Upper lobe of left lung (tissue), 6 donors: ENCODE results near the gene TNFRSF21. TPM values are rescaled to one million over a fixed set of nuclear protein-coding genes. Genes with fewer than 3 reads are reported as not detected.
A peak's percentile ranks its signal among the peaks of the same experiment; 100 is the strongest.
"Not testable (repeated sequence)": the region's sequence is repeated elsewhere in the genome, so short reads cannot be mapped to it uniquely, and the experiment has no call there.

ENCODE experiments used
- ATAC-seq, 2 donors: fragments of 200-7000 bp; cut with Tn5 transposase; one replicate each; pipeline ENCODE4 v1.9.1; 2022; ENCODE audit warnings: mild to moderate bottlenecking in 2 of 2, moderate library complexity in 2 of 2; ENCODE audit not compliant: low FRiP score in 2 of 2
- DNase-seq, 2 donors: peaks; one replicate each; pipeline ENCODE4 v3.0.0-alpha.2; 2019 to 2020
- H3K27ac ChIP-seq, 4 donors: fragments of 200-600 bp; sonication (generic); one replicate each; pipeline ENCODE4 v1.5.1; 2016 to 2019
- H3K27me3 ChIP-seq, 4 donors: fragments of 200-600 bp; sonication (generic); one replicate each; pipeline ENCODE4 v1.5.1; 2017 to 2019
- H3K36me3 ChIP-seq, 4 donors: fragments of 200-600 bp; sonication (generic); one replicate each; pipeline ENCODE4 v1.5.1; 2016 to 2019
- H3K4me1 ChIP-seq, 4 donors: fragments of 200-600 bp; sonication (generic); one replicate each; pipeline ENCODE4 v1.5.1; 2018 to 2019
- H3K4me3 ChIP-seq, 4 donors: fragments of 200-600 bp; sonication (generic); one replicate each; pipeline ENCODE4 v1.5.1; 2017 to 2019; ENCODE audit warnings: mild to moderate bottlenecking in 2 of 4, moderate library complexity in 1 of 4
- H3K9me3 ChIP-seq, 4 donors: fragments of 200-600 bp; sonication (generic); one replicate each; pipeline ENCODE4 v1.5.1; 2018 to 2019
- EP300 ChIP-seq, 4 donors: sonication (generic); formaldehyde crosslinking; IDR thresholded peaks; one replicate each; pipeline ENCODE4 v1.5.1; 2017; ENCODE audit warnings: antibody characterized with exemption in 4 of 4, control low read depth in 2 of 4
- POLR2A ChIP-seq, 4 donors: fragments of 450-650 bp; IDR thresholded peaks; one replicate each; pipeline ENCODE4 v1.5.1; 2016 to 2017; ENCODE audit warnings: antibody characterized with exemption in 4 of 4, mild to moderate bottlenecking in 2 of 4
- POLR2AphosphoS5 ChIP-seq, 2 donors: sonication (generic); formaldehyde crosslinking; IDR thresholded peaks; one replicate each; pipeline ENCODE4 v1.5.1; 2017; ENCODE audit warnings: antibody characterized with exemption in 2 of 2
- WGBS, 2 donors: methylation state at CpG; one replicate each; pipeline ENCODE4 v1.1.5; 2017 to 2018; 5-methylcytosine and 5-hydroxymethylcytosine counted together
- total RNA-seq, 6 donors: library from RNA; depleted of rRNA in 4 of 6; stranded (reverse); fragments of >200 nt in 4 of 6; gene quantifications; one replicate each; pipeline versions ENCODE4 v1.1.0 to v1.2.1, GENCODE V29; 2016 to 2021
- TF ChIP-seq, protein P1 (sequence below), 6 experiments: fragments of 450-650 bp in 4 of 6; fragments of 200-600 bp in 2 of 6; sonication (generic) in 2 of 6; IDR thresholded peaks; one replicate each; pipeline ENCODE4 v1.5.1; 2016 to 2019; ENCODE audit warnings: antibody characterized with exemption in 6 of 6
- donor health status: DM: no; HTN: no; CAD: no; lungs with moderate emphysema.
- donor health status: DM: no; HTN: yes; CAD: no; lungs with severe emphysema.

TNFRSF21 gene
- total RNA-seq, 6 donors from 2014 or later: 11.7 to 56.1 (median 20.6) TPM

GRCh38 chr6:47318236-47318989 is 8.7 kb upstream of the TNFRSF21 start:
- WGBS, 2 donors: 75 to 79% methylated on average over 3 of the region's 3 CpGs
- Histone ChIP-seq H3K4me1 (no peaks in the 10 kb centered on the region), H3K4me3 (no peak overlapping the region), H3K27ac (no peak overlapping the region), H3K36me3 (no peaks in the 10 kb centered on the region), H3K9me3 (no peaks in the 10 kb centered on the region), H3K27me3 (no peaks in the 10 kb centered on the region)
- no peak for TF ChIP-seq EP300 (IDR thresholded peaks at IDR 0.05)
- no peak for ATAC-seq
- no peak for DNase-seq

DNA sequence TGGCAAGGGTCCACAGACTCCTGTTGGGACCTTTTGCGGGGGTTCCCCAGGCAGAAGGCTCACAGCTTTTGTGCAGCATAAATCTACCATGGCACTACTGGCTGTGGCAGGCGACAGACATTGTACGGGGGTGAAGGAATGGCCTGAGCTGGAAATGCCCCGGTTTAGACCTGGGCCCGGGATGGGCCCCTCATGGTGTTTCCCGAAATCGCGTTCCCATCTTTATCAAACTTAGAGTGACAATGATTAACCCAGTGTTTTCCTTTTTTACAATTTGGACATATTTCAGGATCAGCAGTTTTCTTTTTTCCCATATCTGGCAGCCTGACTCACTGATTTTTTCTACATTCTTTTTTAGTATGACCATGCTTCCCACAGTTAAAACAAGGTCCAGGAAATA is 5.5 kb upstream of the TNFRSF21 start:
- 62 to 76% methylated on average over 8 of the region's 8 CpGs for WGBS, 2 donors
- H3K27me3 ChIP-seq, H3K36me3 ChIP-seq, H3K4me3 ChIP-seq, H3K27ac ChIP-seq, H3K4me1 ChIP-seq, H3K9me3 ChIP-seq, DNase-seq, ATAC-seq: not testable (repeated sequence)

GRCh38 chr6:47310131-47310480 is 401 bp upstream of the TNFRSF21 start:
- DNase-seq: no peak
- H3K27ac ChIP-seq: no peak overlapping the region
- no peaks in the 10 kb centered on the region for H3K9me3 ChIP-seq
- H3K4me3 ChIP-seq: peak overlapping the region in 2 of 4 donors; percentile 65 to 67
- ATAC-seq: no peak
- H3K4me1 ChIP-seq: peaks cover 4 to 23% (median 12%) of the 10 kb centered on the region in 4 donors
- WGBS, 2 donors: 3% methylated on average over 7 of the region's 7 CpGs
- no peak for TF ChIP-seq POLR2A (IDR thresholded peaks at IDR 0.05)
- TF ChIP-seq EP300 (IDR thresholded peaks at IDR 0.05): no peak
- TF ChIP-seq, protein P1, sequence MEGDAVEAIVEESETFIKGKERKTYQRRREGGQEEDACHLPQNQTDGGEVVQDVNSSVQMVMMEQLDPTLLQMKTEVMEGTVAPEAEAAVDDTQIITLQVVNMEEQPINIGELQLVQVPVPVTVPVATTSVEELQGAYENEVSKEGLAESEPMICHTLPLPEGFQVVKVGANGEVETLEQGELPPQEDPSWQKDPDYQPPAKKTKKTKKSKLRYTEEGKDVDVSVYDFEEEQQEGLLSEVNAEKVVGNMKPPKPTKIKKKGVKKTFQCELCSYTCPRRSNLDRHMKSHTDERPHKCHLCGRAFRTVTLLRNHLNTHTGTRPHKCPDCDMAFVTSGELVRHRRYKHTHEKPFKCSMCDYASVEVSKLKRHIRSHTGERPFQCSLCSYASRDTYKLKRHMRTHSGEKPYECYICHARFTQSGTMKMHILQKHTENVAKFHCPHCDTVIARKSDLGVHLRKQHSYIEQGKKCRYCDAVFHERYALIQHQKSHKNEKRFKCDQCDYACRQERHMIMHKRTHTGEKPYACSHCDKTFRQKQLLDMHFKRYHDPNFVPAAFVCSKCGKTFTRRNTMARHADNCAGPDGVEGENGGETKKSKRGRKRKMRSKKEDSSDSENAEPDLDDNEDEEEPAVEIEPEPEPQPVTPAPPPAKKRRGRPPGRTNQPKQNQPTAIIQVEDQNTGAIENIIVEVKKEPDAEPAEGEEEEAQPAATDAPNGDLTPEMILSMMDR (IDR thresholded peaks at IDR 0.05): no peak
- no peak for TF ChIP-seq POLR2AphosphoS5 (IDR thresholded peaks at IDR 0.05)
- H3K27me3 ChIP-seq: peaks cover 0 to 12% (median 0%) of the 10 kb centered on the region in 4 donors
- H3K36me3 ChIP-seq: no peaks in the 10 kb centered on the region

DNA sequence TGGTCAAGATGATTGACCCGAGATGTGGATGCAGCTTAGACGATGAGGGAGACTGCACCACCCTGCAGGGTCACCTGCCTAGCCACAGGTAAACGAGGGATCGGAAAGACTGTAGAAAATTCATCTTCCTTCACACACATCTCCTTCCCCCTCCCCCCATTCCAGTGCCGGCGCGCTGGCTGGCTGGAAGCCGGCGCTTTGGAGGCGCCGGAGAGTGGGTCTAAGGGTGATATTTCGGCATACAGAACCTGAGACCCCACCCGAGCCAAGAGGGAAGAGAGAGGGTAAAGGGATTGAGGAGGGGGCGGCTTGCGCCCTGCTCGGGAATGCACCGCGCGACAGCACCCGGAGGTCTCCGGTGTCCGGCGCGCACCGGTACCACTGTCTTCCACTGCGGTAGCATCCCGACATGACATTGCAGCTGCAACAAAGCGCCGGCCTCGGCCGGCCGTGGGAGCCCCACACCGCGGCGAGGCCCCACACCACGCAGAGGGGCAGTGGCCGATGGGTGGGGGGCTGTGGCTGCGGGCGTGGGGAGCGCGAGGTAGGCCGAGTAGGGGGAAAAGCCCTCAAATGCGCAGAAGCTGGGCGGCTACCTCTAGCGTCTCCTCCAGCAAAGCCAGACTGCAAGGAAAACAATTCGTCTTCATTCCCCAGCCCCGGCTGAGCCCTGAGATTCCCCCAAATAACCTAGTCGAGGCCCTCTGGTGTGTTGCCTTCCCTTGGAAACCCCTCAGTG is 984 bp downstream of the TNFRSF21 start:
- H3K4me1 ChIP-seq: peaks cover 4 to 23% (median 12%) of the 10 kb centered on the region in 4 donors
- peak overlapping the region in 3 of 4 donors; percentile 68 to 88 (median 82) for H3K27ac ChIP-seq
- peak in 1 of 2 donors; percentile 88 for DNase-seq
- no peaks in the 10 kb centered on the region for H3K9me3 ChIP-seq
- TF ChIP-seq POLR2A (IDR thresholded peaks at IDR 0.05): no peak
- no peak for TF ChIP-seq POLR2AphosphoS5 (IDR thresholded peaks at IDR 0.05)
- TF ChIP-seq EP300 (IDR thresholded peaks at IDR 0.05): no peak
- TF ChIP-seq, protein P1 (IDR thresholded peaks at IDR 0.05): no peak
- no peaks in the 10 kb centered on the region for H3K36me3 ChIP-seq
- whole genome bisulfite sequencing, 2 donors: 3 to 19% methylated on average over 4 to 36 of the region's 48 CpGs
- H3K27me3 ChIP-seq: peaks cover 0 to 12% (median 0%) of the 10 kb centered on the region in 4 donors
- ATAC-seq: peak; percentile 52 to 61
- H3K4me3 ChIP-seq: peak overlapping the region; percentile 46 to 81 (median 66)

DNA sequence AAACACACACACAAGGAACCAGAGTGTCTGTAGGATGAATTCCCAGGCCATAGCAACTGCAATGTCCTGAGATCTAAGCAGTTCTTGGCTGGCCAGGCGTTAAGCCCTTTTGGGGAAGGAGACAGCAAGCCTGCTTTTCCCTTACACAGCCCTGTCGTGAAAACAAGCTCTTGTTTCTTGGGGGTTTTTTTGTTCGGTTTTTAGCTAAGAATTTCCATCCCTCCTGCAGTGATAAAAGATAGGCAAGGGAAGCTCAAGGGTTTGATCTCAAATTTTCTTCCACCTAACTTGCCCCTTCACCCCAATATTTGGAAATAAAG is 1.5 kb downstream of the TNFRSF21 start:
- Histone ChIP-seq H3K4me1 (peaks cover 4 to 23% (median 12%) of the 10 kb centered on the region in 4 donors), H3K27ac (peak overlapping the region in 1 of 4 donors; percentile 82), H3K9me3 (no peaks in the 10 kb centered on the region), H3K27me3 (peaks cover 0 to 12% (median 0%) of the 10 kb centered on the region in 4 donors), H3K36me3 (no peaks in the 10 kb centered on the region), H3K4me3 (peak overlapping the region in 3 of 4 donors; percentile 65 to 81 (median 67))
- WGBS, 2 donors: 29 to 47% methylated on average over 3 of the region's 3 CpGs
- no peak for TF ChIP-seq EP300 (IDR thresholded peaks at IDR 0.05)
- TF ChIP-seq POLR2A (IDR thresholded peaks at IDR 0.05): no peak
- TF ChIP-seq, protein P1 (IDR thresholded peaks at IDR 0.05): no peak
- no peak for TF ChIP-seq POLR2AphosphoS5 (IDR thresholded peaks at IDR 0.05)
- DNase-seq (no peak), ATAC-seq (no peak)
